Ovary (tissue), 9 donors: ENCODE measurements around the gene PIK3R1. TPM values are rescaled to one million over a fixed set of nuclear protein-coding genes. Genes with fewer than 3 reads are reported as not detected.

Experiments
- DNase-seq, 5 donors: peaks; one replicate each; pipeline ENCODE4 v3.0.0-alpha.2; 2019 to 2020
- H3K27ac ChIP-seq, 2 donors: fragments of 200-600 bp; one replicate each; pipeline versions ENCODE4 v1.5.1 to v1.8.0; 2019 to 2022
- H3K27me3 ChIP-seq: fragments of 200-600 bp; one replicate; pipeline ENCODE4 v1.8.0; 2022
- H3K36me3 ChIP-seq: fragments of 200-600 bp; sonication (generic); one replicate; pipeline ENCODE4 v1.5.1; 2019
- H3K4me1 ChIP-seq: one replicate; pipeline ENCODE4 v1.8.1; 2013; ENCODE audit warnings: mild to moderate bottlenecking, moderate library complexity; ENCODE audit not compliant: insufficient read depth
- H3K4me3 ChIP-seq: fragments of 200-600 bp; sonication (generic); one replicate; pipeline ENCODE4 v1.5.1; 2017
- H3K9me3 ChIP-seq, 2 donors: fragments of 200-600 bp in 1 of 2; sonication (generic) in 1 of 2; one replicate each; pipeline versions ENCODE4 v1.5.1 to v1.8.1; 2013 to 2019; ENCODE audit warnings: mild to moderate bottlenecking in 1 of 2, moderate library complexity in 1 of 2
- CTCF ChIP-seq, 3 donors: fragments of 450-650 bp in 2 of 3; fragments of 200-600 bp in 1 of 3; IDR thresholded peaks; one replicate each; pipeline versions ENCODE4 v1.5.1 to v1.8.0; 2016 to 2022; ENCODE audit warnings: antibody characterized with exemption in 3 of 3, mild to moderate bottlenecking in 1 of 3
- EP300 ChIP-seq: sonication (generic); formaldehyde crosslinking; IDR thresholded peaks from one replicate; pipeline ENCODE4 v1.6.1; 2017; ENCODE audit warnings: antibody characterized with exemption
- POLR2A ChIP-seq: fragments of 450-650 bp; IDR thresholded peaks from one replicate; pipeline ENCODE4 v1.6.1; 2017; ENCODE audit warnings: antibody characterized with exemption, mild to moderate bottlenecking, moderate library complexity
- WGBS, 3 donors: extraction: QIAGEN DNeasy Blood & Tissue Kit in 1 of 3; methylation state at CpG; one replicate each; pipeline versions ENCODE4 v1.1.5 to v1.1.7; 2013 to 2017; 5-methylcytosine and 5-hydroxymethylcytosine counted together
- intact Hi-C, 4 donors: fragments of 100-400 bp; cut with DNase I; formaldehyde crosslinking; loops; one replicate each; pipeline versions ENCODE4 v1.11.0 to v1.15.1; 2022 to 2023
- polyA plus RNA-seq, 2 donors: library from polyadenylated mRNA; stranded (reverse); fragments of 200-250 nt in 1 of 2; fragments of 350-450 nt in 1 of 2; fragmentation: Illumina TruSeq in 1 of 2; extraction: RNeasy Lipid Tissue Mini Kit (QIAGEN cat#74804) in 1 of 2; gene quantifications; one replicate each; pipeline ENCODE4 v1.2.3, GENCODE V29; 2013 to 2014
- total RNA-seq, 7 donors: library from RNA; depleted of rRNA in 2 of 7; stranded (reverse); fragments of >200 nt in 2 of 7; fragmentation: NEBNext Ultra II Directional in 3 of 7; extraction: Animal tissue kit (Norgen Biotek cat#: 25700) in 3 of 7; gene quantifications; one replicate each; pipeline versions ENCODE4 v1.1.0 to v1.2.4, GENCODE V29; 2016 to 2023
- donor health status: DM: no; HTN: no; CAD: no; lungs with moderate emphysema.
- donor health status: DM: no; HTN: no; CAD: no.
- donor health status: Bipolar disorder and iron deficiency.
- donor health status: DM: yes; HTN: yes; CAD: no.
- donor health status: DM: no; HTN: no; CAD: no.
- donor health status: DM: yes; HTN: yes; CAD: no.

Gene PIK3R1
- total and polyA plus RNA-seq, 9 donors: 25.2 to 206 (median 81.2) TPM

- peaks cover 20% of the 10 kb centered on the region for H3K4me1 ChIP-seq
- WGBS, 3 donors: 78 to 90% (median 84%) methylated on average over 5 of the region's 5 CpGs
- intact Hi-C loops: no loop called here
Observed at GRCh38 chr5:68268852-68269130, 53.2 kb downstream of the PIK3R1 start.

GRCh38 chr5:68269820-68270219 is 54.3 kb downstream of the PIK3R1 start:
- no peak for TF ChIP-seq POLR2A
- no peak for TF ChIP-seq CTCF (IDR thresholded peaks at IDR 0.05)
- no peak for TF ChIP-seq EP300
- no peaks in the 10 kb centered on the region for H3K9me3 ChIP-seq
- intact Hi-C loops: loop anchor here in 2 of 4 donors (10.0 kb wide), 2 partner anchors 195 to 1025 kb away; no protein-coding TSS in a partner anchor
- H3K27ac ChIP-seq: no peak overlapping the region
- DNase-seq: no peak
- WGBS, 3 donors: 85 to 95% (median 92%) methylated on average over 2 of the region's 2 CpGs
- H3K4me3 ChIP-seq: no peak overlapping the region
- H3K36me3 ChIP-seq: no peaks in the 10 kb centered on the region
- H3K4me1 ChIP-seq: peaks cover 14% of the 10 kb centered on the region
- H3K27me3 ChIP-seq: no peaks in the 10 kb centered on the region

More at GRCh38 chr5:68268852-68269130, 53.2 kb downstream of the PIK3R1 start:
- Histone ChIP-seq H3K9me3 (no peaks in the 10 kb centered on the region), H3K27ac (no peak overlapping the region), H3K36me3 (no peaks in the 10 kb centered on the region), H3K27me3 (no peaks in the 10 kb centered on the region), H3K4me3 (no peak overlapping the region)
- TF ChIP-seq CTCF (IDR thresholded peaks at IDR 0.05): no peak
- TF ChIP-seq POLR2A: no peak
- TF ChIP-seq EP300: no peak
- no peak for DNase-seq

- no peaks in the 10 kb centered on the region for H3K36me3 ChIP-seq
- H3K4me1 ChIP-seq: peaks cover 9% of the 10 kb centered on the region
- no peak overlapping the region for H3K4me3 ChIP-seq
- DNase-seq: no peak
- H3K9me3 ChIP-seq: no peaks in the 10 kb centered on the region
- intact Hi-C loops: loop anchor here in 2 of 4 donors (10.0 kb wide), 2 partner anchors 194 to 1026 kb away; no protein-coding TSS in a partner anchor
- no peaks in the 10 kb centered on the region for H3K27me3 ChIP-seq
- no peak overlapping the region for H3K27ac ChIP-seq
- TF ChIP-seq EP300 (no peak), CTCF (IDR thresholded peaks at IDR 0.05) (no peak), POLR2A (no peak)
Observed at GRCh38 chr5:68270399-68270975, 54.9 kb downstream of the PIK3R1 start.

GRCh38 chr5:68271124-68271523 is 55.6 kb downstream of the PIK3R1 start:
- no peak for DNase-seq
- intact Hi-C loops: loop anchor here in 2 of 4 donors (10.0 kb wide), 2 partner anchors 194 to 1026 kb away; no protein-coding TSS in a partner anchor
- H3K9me3 ChIP-seq: no peaks in the 10 kb centered on the region
- peaks cover 6% of the 10 kb centered on the region for H3K4me1 ChIP-seq
- 78 to 82% (median 79%) methylated on average over 5 of the region's 5 CpGs for WGBS, 3 donors
- H3K36me3 ChIP-seq: no peaks in the 10 kb centered on the region
- TF ChIP-seq POLR2A (no peak), CTCF (IDR thresholded peaks at IDR 0.05) (no peak)
- no peak overlapping the region for H3K4me3 ChIP-seq
- no peaks in the 10 kb centered on the region for H3K27me3 ChIP-seq
- H3K27ac ChIP-seq: no peak overlapping the region
